HG03457 (cell line): ENCODE measurements around the gene TUBA1A.
"Not testable (repeated sequence)": the region's sequence is repeated elsewhere in the genome, so short reads cannot be mapped to it uniquely, and the experiment has no call there.

ENCODE experiments used
- ATAC-seq: cut with Tn5 transposase; IDR thresholded peaks from one replicate; pipeline ENCODE4 v1.9.1; 2021; ENCODE audit warnings: moderate number of reproducible peaks; ENCODE audit not compliant: unreplicated experiment

Gene TUBA1A

DNA sequence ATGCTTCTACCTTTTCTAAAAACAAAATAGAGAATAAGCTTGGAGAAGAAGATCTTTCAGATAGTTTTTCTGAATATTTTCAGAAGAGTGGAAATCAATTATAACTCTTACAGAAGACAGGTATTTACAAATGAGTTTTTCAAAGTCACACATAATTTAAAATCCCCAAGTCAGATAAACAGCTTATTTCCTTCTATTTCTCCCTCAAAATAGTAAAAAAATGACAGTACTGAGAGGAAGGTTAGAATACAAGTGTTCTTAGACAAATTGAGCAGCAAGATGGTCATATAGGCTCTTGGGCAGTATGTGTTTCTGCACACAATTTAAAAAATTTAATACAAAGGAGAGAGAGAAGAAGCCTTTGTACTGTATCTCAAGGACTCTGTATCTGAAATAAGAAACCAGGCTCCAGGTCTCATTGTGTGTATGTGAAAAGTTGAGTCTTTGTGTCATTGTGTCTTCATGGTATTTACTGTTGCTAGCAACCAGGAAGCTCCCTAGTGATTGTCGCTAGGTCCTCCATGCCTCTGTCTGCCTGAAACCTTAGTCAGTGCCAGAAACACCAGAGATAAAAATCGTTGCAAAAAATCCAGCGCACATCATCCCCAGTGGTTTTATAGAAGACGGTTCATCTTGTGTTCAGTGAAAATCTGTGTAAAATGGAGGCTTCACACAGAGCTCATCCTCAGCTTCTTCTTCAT is 12.9 kb upstream of the TUBA1A start:
- ATAC-seq: no peak

- ATAC-seq: no peak
These were observed 12.2 kb upstream of the TUBA1A start for GRCh38 chr12:49200919-49201594.

- ATAC-seq: no peak
These were observed 9.7 kb upstream of the TUBA1A start for GRCh38 chr12:49198431-49199155.

GRCh38 chr12:49197256-49197655 is 8.4 kb upstream of the TUBA1A start:
- no peak for ATAC-seq

DNA sequence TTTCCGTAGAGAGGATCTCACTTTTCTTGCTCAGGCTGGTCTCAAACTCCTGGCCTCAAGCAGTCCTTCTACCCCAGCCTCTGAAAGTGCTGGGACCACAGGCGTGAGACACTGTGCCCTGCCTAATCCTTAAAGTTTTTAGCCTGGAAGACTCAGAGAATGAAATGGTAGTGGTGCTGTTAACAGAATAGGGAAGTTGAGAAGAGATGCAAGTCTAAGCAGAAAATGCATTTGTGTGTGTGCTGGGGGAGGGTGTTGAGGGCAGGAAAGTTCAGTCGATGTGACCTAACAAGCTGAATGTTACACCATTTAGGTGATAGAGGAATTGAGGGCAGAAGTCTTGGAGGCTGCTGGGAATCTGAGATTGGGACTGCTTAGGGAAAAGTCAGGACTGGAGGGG is 6.9 kb upstream of the TUBA1A start:
- ATAC-seq: no peak

GRCh38 chr12:49193746-49194145 is 4.9 kb upstream of the TUBA1A start:
- ATAC-seq: not testable (repeated sequence)

- ATAC-seq: not testable (repeated sequence)
These were observed 2.6 kb upstream of the TUBA1A start for GRCh38 chr12:49191498-49191897.

GRCh38 chr12:49190974-49191373 is 2.1 kb upstream of the TUBA1A start:
- no peak for ATAC-seq

DNA sequence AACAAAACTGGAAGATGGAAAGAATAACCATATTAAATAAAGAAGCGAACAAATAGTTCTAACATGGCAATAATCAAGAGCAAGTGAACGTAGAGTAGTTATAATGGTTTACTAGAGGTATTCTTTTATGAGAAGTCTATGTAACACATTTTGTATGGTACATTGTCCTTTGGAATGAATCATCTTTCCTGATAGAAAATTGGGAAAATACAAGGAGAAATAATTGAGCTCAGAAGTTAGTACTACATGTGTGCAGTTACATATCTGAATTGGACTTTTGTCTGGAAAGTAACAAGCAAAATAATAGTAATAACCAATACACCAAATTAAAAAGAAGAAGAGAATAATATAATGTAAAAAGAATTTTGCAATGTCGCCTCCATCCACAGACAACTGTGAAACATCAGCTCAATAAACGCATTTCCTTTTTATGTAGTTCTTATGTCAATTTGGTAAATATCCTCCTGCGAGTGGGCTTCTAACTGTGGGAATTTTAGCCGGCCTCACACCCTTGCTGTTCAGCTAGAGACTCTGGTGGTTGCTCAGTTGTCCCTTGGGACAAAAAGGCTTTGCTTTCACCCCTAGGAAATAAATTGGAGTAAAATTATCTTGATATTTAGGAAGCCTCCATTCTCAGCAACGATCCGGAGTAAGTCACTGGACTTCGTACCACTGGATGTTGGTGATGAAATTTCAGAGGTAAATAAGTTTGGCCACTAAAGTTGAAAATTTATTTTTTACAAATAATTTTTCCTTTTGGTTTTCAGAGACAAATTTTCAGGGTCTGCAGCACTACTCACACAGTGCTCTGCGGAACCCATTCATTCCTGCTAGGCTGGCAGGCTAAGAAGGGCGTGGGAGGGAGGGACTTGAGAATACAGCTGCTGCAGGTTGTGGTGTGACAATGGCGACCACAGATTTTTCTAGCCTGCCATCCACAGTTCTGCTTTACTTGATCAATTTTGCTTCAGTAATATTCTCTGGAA is 1.1 kb upstream of the TUBA1A start:
- ATAC-seq: no peak

GRCh38 chr12:49188201-49188915 is 522 bp downstream of the TUBA1A start:
- ATAC-seq: peak; percentile 35

GRCh38 chr12:49187184-49187583 is 1.7 kb downstream of the TUBA1A start:
- no peak for ATAC-seq

DNA sequence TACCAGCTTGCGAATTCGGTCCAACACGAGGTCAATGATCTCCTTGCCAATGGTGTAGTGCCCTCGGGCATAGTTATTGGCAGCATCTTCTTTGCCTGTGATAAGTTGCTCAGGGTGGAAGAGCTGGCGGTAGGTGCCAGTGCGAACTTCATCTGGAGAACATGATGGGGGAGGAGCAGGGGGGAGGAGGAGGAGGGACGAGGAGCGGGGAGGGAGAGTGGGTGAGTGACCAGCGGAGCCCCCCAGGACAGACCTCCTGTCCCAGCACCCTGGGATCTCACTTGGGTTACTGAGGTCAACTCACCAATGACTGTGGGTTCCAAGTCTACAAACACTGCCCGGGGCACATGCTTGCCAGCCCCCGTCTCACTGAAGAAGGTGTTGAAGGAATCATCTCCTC is 2.6 kb downstream of the TUBA1A start:
- not testable (repeated sequence) for ATAC-seq

- ATAC-seq: not testable (repeated sequence)
These were observed 4.2 kb downstream of the TUBA1A start for GRCh38 chr12:49184697-49185096.

- not testable (repeated sequence) for ATAC-seq
These were observed 5.5 kb downstream of the TUBA1A start for GRCh38 chr12:49183214-49183950.

GRCh38 chr12:49174218-49174617 is 14.7 kb downstream of the TUBA1A start:
- no peak for ATAC-seq

DNA sequence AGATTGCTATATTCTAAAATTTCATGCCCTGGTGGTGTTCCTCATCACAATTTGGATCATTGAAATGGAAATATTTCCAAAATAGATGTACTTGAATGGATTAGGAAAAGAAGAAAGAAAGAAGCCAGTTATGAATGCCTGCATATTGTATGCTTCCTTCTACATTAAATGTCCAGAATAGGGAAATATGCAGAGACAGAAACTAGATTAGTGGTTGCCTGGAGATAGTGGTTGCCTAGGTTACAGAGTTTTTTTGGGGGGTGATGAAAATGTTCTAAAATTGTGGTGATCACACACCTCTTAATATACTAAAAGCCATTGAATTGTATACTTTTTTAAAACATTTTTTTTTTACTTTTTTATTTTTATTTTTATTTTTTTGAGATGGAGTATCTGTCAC is 18.0 kb downstream of the TUBA1A start:
- no peak for ATAC-seq

- ATAC-seq: no peak
These were observed 23.8 kb downstream of the TUBA1A start for GRCh38 chr12:49165114-49165513.

GRCh38 chr12:49161901-49162300 is 27.0 kb downstream of the TUBA1A start:
- not testable (repeated sequence) for ATAC-seq

DNA sequence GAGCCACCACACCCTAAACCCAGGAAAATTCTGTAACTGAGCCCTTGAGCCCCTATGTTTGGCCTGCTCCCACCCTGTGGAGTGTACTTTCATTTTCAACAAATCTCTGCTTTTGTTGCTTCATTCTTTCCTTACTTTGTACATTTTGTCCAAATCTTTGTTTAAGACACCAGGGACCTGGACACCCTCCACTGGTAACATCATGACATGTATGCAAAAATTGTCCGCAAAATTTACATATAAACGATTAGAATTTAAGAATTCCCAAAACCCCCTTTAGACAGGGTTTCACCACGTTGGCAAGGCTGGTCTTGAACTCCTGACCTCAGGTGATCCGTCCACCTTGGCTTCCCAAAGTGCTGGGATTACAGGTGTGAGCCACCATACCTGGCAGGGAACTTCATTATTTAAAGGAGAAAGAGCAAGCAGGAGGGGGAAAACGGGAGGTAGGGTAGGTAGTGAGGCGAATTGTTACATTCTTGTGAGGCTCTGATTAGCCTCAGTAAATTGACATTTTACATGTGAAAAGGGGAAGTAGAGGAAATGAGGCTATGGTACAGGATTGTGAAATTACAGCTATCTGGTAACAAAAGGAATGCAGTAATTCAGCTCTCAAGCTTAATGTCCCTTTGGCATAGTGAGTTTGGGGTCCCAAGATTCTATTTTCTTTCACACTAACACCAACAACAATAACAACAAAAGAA is 27.6 kb downstream of the TUBA1A start:
- no peak for ATAC-seq
